ENCODE measurements around the gene DZIP3.
"Not testable (repeated sequence)": the region's sequence is repeated elsewhere in the genome, so short reads cannot be mapped to it uniquely, and the experiment has no call there.

The DZIP3 gene

GRCh38 chr3:108672701-108673100, 83.2 kb downstream of the DZIP3 start:
- no peak overlapping the region for H3K4me3 ChIP-seq (ENCODE audit: low read depth, low read length)

GRCh38 chr3:108673988-108674661, 84.6 kb downstream of the DZIP3 start:
- no peak overlapping the region for H3K4me3 ChIP-seq (ENCODE audit: low read depth, low read length)

- no peak overlapping the region for H3K4me3 ChIP-seq (ENCODE audit: low read depth, low read length)
Observed at GRCh38 chr3:108677811-108678210, 88.3 kb downstream of the DZIP3 start.

GRCh38 chr3:108692286-108692685, 102.8 kb downstream of the DZIP3 start:
- not testable (repeated sequence) for H3K4me3 ChIP-seq (ENCODE audit: low read depth, low read length)

- no peak overlapping the region for H3K4me3 ChIP-seq (ENCODE audit: low read depth, low read length)
Observed at GRCh38 chr3:108698461-108698860, 108.9 kb downstream of the DZIP3 start.

GRCh38 chr3:108705045-108705444, 115.5 kb downstream of the DZIP3 start:
- H3K4me3 ChIP-seq (ENCODE audit: low read depth, low read length): no peak overlapping the region

- H3K4me3 ChIP-seq (ENCODE audit: low read depth, low read length): no peak overlapping the region
Observed at GRCh38 chr3:108713009-108713516, 123.5 kb downstream of the DZIP3 start.

GRCh38 chr3:108713816-108714215, 124.3 kb downstream of the DZIP3 start:
- H3K4me3 ChIP-seq (ENCODE audit: low read depth, low read length): no peak overlapping the region

- no peak overlapping the region for H3K4me3 ChIP-seq (ENCODE audit: low read depth, low read length)
Observed at GRCh38 chr3:108718454-108718853, 128.9 kb downstream of the DZIP3 start.

GRCh38 chr3:108719178-108719806, 129.8 kb downstream of the DZIP3 start:
- H3K4me3 ChIP-seq (ENCODE audit: low read depth, low read length): no peak overlapping the region

GRCh38 chr3:108722724-108723123, 133.2 kb downstream of the DZIP3 start:
- no peak overlapping the region for H3K4me3 ChIP-seq (ENCODE audit: low read depth, low read length)

GRCh38 chr3:108724101-108724500, 134.6 kb downstream of the DZIP3 start:
- H3K4me3 ChIP-seq (ENCODE audit: low read depth, low read length): no peak overlapping the region

- no peak overlapping the region for H3K4me3 ChIP-seq (ENCODE audit: low read depth, low read length)
Observed at GRCh38 chr3:108728105-108728504, 138.6 kb downstream of the DZIP3 start.

GRCh38 chr3:108728934-108729333, 139.4 kb downstream of the DZIP3 start:
- no peak overlapping the region for H3K4me3 ChIP-seq (ENCODE audit: low read depth, low read length)

- no peak overlapping the region for H3K4me3 ChIP-seq (ENCODE audit: low read depth, low read length)
Observed at GRCh38 chr3:108736821-108737220, 147.3 kb downstream of the DZIP3 start.

GRCh38 chr3:108742929-108743328, 153.4 kb downstream of the DZIP3 start:
- H3K4me3 ChIP-seq (ENCODE audit: low read depth, low read length): no peak overlapping the region

Measured in iPS-11a (cell line).